MCF 10A (cell line): Measurements from ENCODE around the gene GOLT1A. TPM values are rescaled to one million over a fixed set of nuclear protein-coding genes. Genes with fewer than 3 reads are reported as not detected.

ENCODE experiments used
- BruUV-seq: library from RNA; stranded (reverse); fragments of 400-500 nt; replicated peaks from 2 replicates; lab custom pipeline; 2021; lab: Mats Ljungman, UMichigan
- CTCF ChIA-PET: fragments of 300-600 bp; sonication (Branson Sonifier 250); formaldehyde crosslinking; extraction: SDS; loops from one replicate; lab custom pipeline; 2021; ENCODE audit warnings: antibody characterized with exemption, inconsistent platforms; lab: Yijun Ruan, JAX
- POLR2A ChIA-PET: fragments of 300-600, 350-650 bp; sonication (Branson Sonifier 250); formaldehyde crosslinking; extraction: SDS; loops from one replicate; lab custom pipeline; 2020; ENCODE audit warnings: antibody characterized with exemption, inconsistent platforms; lab: Yijun Ruan, JAX
- DNase-seq: peaks from one replicate; pipeline ENCODE4 v3.0.0-alpha.2; 2018; ENCODE audit not compliant: unreplicated experiment
- H3K27ac Mint-ChIP-seq: one replicate; pipeline ENCODE4 v1.8.0; 2022; ENCODE audit warnings: mild to moderate bottlenecking, low read depth, mixed read lengths; ENCODE audit not compliant: unreplicated experiment
- H3K27me3 Mint-ChIP-seq: one replicate; pipeline ENCODE4 v1.8.0; 2022; ENCODE audit warnings: mixed read lengths; ENCODE audit not compliant: insufficient read depth, unreplicated experiment
- H3K36me3 Mint-ChIP-seq: one replicate; pipeline ENCODE4 v1.8.0; 2022; ENCODE audit warnings: mild to moderate bottlenecking, moderate library complexity, mixed read lengths; ENCODE audit not compliant: insufficient read depth, unreplicated experiment
- H3K4me1 Mint-ChIP-seq: one replicate; pipeline ENCODE4 v1.8.0; 2022; ENCODE audit warnings: mixed read lengths; ENCODE audit not compliant: insufficient read depth, unreplicated experiment
- H3K4me3 Mint-ChIP-seq: one replicate; pipeline ENCODE4 v1.8.0; 2022; ENCODE audit warnings: mild to moderate bottlenecking, moderate library complexity, mixed read lengths; ENCODE audit not compliant: unreplicated experiment
- H3K9me3 Mint-ChIP-seq: one replicate; pipeline ENCODE4 v1.8.0; 2022; ENCODE audit warnings: mixed read lengths; ENCODE audit not compliant: unreplicated experiment
- intact Hi-C: fragments of 100-400 bp; cut with micrococcal nuclease; formaldehyde crosslinking; loops from 2 replicates; pipeline ENCODE4 v1.14.1; 2022
- total RNA-seq: library from RNA; stranded (reverse); gene quantifications from 2 replicates; pipeline ENCODE4 v1.2.3, GENCODE V29; 2022
- TF ChIP-seq, protein P1 (sequence below): fragments of 200-600 bp; IDR thresholded peaks from one replicate; pipeline ENCODE4 v1.8.0; 2022; ENCODE audit warnings: antibody characterized with exemption, mild to moderate bottlenecking; ENCODE audit not compliant: unreplicated experiment

Gene GOLT1A
- total RNA-seq, 1 experiment from 2014 or later: 11.5 TPM

DNA sequence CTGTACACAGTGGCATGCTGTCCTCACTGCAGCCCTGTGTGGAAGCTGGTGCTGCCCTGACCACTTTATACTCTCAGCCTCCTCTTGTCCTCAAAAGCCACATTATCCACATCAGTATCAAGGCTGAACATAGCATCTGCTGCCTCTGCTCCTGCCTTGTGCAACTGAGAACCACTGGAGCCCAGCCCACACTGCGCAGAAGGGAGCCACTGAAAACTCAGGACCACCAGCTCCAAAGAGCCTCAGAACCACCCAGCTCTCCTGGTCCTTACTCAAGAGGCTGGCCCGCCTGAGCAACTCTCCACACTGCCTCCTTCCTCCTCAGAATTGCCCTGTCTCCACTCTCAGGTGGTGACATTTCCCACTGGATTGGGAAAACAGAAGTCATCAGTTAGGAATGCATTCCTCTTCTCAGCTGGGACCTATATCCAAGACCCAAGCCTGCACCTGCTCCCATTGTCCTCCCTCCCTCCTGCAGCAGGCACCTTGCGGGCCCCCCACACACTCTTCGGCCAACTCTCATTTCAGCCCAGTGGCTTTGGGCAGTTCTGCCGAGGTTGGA is 10.5 kb downstream of the GOLT1A start:
- H3K4me1 Mint-ChIP-seq: peaks cover 4% of the 10 kb centered on the region
- TF ChIP-seq, protein P1, sequence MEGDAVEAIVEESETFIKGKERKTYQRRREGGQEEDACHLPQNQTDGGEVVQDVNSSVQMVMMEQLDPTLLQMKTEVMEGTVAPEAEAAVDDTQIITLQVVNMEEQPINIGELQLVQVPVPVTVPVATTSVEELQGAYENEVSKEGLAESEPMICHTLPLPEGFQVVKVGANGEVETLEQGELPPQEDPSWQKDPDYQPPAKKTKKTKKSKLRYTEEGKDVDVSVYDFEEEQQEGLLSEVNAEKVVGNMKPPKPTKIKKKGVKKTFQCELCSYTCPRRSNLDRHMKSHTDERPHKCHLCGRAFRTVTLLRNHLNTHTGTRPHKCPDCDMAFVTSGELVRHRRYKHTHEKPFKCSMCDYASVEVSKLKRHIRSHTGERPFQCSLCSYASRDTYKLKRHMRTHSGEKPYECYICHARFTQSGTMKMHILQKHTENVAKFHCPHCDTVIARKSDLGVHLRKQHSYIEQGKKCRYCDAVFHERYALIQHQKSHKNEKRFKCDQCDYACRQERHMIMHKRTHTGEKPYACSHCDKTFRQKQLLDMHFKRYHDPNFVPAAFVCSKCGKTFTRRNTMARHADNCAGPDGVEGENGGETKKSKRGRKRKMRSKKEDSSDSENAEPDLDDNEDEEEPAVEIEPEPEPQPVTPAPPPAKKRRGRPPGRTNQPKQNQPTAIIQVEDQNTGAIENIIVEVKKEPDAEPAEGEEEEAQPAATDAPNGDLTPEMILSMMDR: no peak
- DNase-seq: no peak
- ChIA-PET POLR2A (no interaction called here), CTCF (interaction anchor here (0.7 to 11.3 kb wide), 7 partner anchors 41 to 333 kb away, joined by 3 to 505 read pairs (median 4); partner anchors contain the start of gene REN)
- no peak overlapping the region for H3K4me3 Mint-ChIP-seq
- BruUV-seq: no TSS peak
- no peak overlapping the region for H3K27ac Mint-ChIP-seq
- peaks cover 38% of the 10 kb centered on the region for H3K27me3 Mint-ChIP-seq
- no peaks in the 10 kb centered on the region for H3K36me3 Mint-ChIP-seq
- intact Hi-C loops: no loop called here
- no peaks in the 10 kb centered on the region for H3K9me3 Mint-ChIP-seq

DNA sequence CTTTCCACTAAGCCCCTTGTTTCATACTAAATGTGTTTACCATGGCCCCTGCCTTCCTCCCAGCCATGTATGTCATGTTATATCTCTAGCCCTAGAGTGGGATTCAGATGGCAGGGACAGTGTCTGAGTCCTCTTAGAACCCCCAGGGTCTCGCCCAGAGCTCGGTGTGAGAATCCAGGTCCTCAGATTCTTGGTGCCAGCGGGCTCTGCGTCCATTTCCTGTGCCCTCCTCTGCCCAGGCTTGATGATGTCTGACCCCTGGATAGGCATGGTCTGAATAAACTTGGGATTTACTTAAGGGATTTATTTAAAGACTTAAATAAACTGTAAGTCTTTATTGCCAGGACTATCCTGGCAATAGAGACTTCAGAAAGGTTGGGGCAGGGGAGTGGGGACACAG is 11.3 kb downstream of the GOLT1A start:
- no TSS peak for BruUV-seq
- peaks cover 6% of the 10 kb centered on the region for H3K4me1 Mint-ChIP-seq
- intact Hi-C loops: no loop called here
- DNase-seq: no peak
- TF ChIP-seq, protein P1: no peak
- POLR2A ChIA-PET: no interaction called here
- H3K4me3 Mint-ChIP-seq: no peak overlapping the region
- H3K9me3 Mint-ChIP-seq: no peaks in the 10 kb centered on the region
- no peaks in the 10 kb centered on the region for H3K36me3 Mint-ChIP-seq
- CTCF ChIA-PET: interaction anchor here (0.5 to 11.3 kb wide), 6 partner anchors 41 to 1325 kb away, joined by 3 to 505 read pairs (median 4); partner anchors contain the start of gene REN
- peaks cover 38% of the 10 kb centered on the region for H3K27me3 Mint-ChIP-seq
- no peak overlapping the region for H3K27ac Mint-ChIP-seq

DNA sequence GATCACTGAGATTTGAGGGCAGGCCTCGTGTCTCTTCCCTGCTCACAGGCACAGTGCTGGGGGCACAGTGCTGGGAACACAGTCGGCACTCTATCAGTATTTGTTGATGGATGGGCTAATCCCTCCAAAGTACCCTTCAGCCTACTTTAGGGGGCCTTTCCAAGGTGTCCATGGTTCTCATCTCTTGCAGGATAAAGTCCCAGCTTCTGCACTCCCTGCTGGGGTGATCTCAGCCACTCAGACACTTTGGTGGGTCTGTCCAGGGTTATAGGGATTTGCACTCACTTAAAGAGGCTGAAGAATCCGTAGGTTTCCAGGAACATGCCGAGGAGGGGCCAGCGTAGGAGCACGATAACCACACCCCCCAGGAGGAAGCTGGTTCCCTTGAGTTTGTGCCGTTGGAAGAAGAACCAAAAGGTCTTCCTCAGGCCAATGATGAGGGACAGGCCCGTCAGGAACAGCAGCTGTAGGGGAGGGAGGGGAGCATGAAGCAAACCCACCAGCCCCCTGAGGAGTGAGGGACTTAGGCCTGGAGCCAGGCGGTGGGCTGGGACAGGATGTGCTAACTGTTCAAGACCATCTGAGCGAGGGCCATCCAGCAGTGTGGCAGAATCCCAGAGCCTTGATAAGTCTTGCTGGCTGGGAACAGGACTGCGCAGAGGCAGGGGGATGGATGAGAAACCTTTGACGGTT is 12.3 kb downstream of the GOLT1A start:
- Mint-ChIP-seq H3K4me1 (peaks cover 6% of the 10 kb centered on the region), H3K4me3 (no peak overlapping the region), H3K27me3 (peaks cover 30% of the 10 kb centered on the region), H3K36me3 (no peaks in the 10 kb centered on the region), H3K9me3 (no peaks in the 10 kb centered on the region), H3K27ac (no peak overlapping the region)
- ChIA-PET CTCF (interaction anchor here (0.6 to 11.3 kb wide), 4 partner anchors 40 to 171 kb away, joined by 4 to 505 read pairs (median 4); partner anchors contain the start of gene REN), POLR2A (no interaction called here)
- TF ChIP-seq, protein P1: no peak
- BruUV-seq: no TSS peak
- intact Hi-C loops: no loop called here
- DNase-seq: no peak

DNA sequence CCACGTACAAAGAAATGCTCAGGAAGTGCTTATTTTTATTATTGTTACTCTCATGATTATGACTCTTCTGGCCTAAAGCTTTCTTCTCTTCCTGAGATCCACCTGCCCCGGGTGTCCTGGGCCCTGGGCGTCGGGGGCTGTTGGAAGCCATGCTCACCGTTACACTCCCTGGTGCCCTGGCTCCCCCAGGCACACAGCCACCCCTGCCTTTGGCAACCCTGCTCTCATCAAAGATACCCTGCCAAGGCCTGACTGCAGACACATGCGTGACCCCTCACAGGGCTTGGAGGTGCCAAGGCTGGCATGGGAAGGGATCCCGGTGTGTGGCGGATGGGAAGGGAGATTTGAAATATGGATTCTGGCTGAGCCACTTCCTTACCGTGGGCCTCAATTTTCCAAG is 14.2 kb downstream of the GOLT1A start:
- no peaks in the 10 kb centered on the region for H3K36me3 Mint-ChIP-seq
- H3K27ac Mint-ChIP-seq: no peak overlapping the region
- ChIA-PET CTCF (interaction anchor here (1.1 to 11.3 kb wide), 9 partner anchors 7 to 329 kb away, joined by 3 to 505 read pairs (median 10); partner anchors contain the start of gene REN), POLR2A (interaction anchor here (1.0 to 1.7 kb wide), 3 partner anchors 15 to 32 kb away, joined by 3 to 12 read pairs (median 5); no protein-coding TSS in a partner anchor)
- BruUV-seq: no TSS peak
- no peak for DNase-seq
- TF ChIP-seq, protein P1: no peak
- intact Hi-C loops: loop anchor here (2.0 kb wide), 1 partner anchor 339 kb away; the partner anchor contains the start of gene SNRPE
- H3K27me3 Mint-ChIP-seq: peaks cover 17% of the 10 kb centered on the region
- H3K9me3 Mint-ChIP-seq: peaks cover 7% of the 10 kb centered on the region
- peaks cover 6% of the 10 kb centered on the region for H3K4me1 Mint-ChIP-seq
- no peak overlapping the region for H3K4me3 Mint-ChIP-seq
